DMS114 treated with DMSO at 0.1 percent for 48 hours (cell line): ENCODE measurements around the gene RPP25.
"Not testable (repeated sequence)": the region's sequence is repeated elsewhere in the genome, so short reads cannot be mapped to it uniquely, and the experiment has no call there.

Experiments
- DNase-seq: peaks from one replicate; lab custom pipeline; 2025; ENCODE audit not compliant: unreplicated experiment; lab: John Stamatoyannopoulos, UW

Gene RPP25

DNA sequence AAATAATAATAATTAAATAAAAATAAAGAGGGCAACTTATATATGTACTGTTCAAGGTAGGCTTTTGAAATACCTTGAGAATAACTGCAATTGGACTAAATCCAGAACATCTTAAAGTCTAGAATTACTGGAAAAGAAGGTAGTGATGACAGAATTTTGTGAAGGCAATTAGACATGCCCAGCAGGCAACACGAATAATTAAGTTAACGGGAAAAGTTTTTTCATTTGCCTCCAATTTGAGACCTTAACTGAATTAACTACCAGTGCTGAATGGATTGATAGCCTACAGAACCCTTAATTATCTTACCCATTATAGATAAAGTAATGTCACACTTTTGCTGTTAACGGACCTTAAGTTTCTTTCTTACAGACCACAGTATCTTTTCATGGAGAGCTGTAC lies 32.0 kb downstream of the RPP25 start:
- no peak for DNase-seq

DNA sequence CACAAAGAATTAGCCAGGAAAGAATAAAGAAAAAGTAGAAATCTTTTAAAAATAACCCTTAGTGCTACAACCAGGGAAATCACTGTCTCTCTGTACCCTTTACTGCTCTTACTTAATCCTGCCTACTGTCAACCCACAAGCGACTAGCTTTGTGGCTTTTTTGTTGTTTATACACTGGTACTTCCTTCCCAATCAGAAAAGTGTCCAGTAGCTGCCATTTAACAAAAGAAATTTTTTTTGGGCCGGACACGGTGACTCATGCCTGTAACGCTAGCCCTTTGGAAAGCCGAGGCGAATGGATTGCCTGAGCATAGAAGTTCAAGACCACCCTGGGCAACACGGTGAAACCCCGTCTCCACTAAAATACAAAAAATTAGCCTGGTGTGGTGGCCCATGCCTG lies 36.1 kb downstream of the RPP25 start:
- no peak for DNase-seq

DNA sequence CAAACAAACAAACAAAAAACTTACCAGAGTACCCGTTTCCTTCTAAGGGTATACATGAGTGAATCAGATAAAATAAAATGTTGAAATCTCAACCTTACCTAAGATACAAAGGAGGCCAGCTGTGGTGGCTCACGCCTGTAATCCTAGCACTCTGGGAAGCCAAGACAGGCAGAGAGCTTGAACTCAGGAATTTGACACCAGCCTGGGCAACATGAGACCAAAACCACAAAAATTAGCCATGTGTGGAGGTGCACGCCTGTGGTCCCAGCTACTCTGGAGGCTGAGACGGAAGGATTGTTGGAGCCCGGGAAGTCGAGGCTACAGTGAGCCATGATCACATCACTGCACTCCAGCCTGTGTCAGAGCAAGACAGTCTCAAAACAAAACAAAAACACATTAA lies 38.9 kb downstream of the RPP25 start:
- no peak for DNase-seq

DNA sequence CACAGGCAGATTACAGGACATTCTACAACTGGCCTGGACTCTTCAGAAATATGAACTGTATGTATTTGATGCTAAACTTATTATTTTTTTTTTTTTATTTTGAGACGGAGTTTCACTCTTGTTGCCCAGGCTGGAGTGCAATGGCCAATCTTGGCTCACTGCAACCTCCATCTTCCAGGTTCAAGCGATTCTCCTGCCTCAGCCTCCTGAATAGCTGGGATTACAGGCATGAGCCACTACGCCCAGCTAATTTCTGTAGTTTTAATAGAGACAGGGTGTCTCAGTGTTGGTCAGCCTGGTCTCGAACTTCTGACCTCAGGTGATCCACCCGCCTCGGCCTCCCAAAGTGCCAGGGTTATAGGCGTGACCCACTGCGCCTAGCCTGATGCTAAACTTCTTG lies 42.8 kb downstream of the RPP25 start:
- DNase-seq = not testable (repeated sequence)

- no peak for DNase-seq
These were observed 43.5 kb downstream of the RPP25 start for GRCh38 chr15:74913041-74913440.

- no peak for DNase-seq
These were observed 47.9 kb downstream of the RPP25 start for GRCh38 chr15:74908635-74909034.

DNA sequence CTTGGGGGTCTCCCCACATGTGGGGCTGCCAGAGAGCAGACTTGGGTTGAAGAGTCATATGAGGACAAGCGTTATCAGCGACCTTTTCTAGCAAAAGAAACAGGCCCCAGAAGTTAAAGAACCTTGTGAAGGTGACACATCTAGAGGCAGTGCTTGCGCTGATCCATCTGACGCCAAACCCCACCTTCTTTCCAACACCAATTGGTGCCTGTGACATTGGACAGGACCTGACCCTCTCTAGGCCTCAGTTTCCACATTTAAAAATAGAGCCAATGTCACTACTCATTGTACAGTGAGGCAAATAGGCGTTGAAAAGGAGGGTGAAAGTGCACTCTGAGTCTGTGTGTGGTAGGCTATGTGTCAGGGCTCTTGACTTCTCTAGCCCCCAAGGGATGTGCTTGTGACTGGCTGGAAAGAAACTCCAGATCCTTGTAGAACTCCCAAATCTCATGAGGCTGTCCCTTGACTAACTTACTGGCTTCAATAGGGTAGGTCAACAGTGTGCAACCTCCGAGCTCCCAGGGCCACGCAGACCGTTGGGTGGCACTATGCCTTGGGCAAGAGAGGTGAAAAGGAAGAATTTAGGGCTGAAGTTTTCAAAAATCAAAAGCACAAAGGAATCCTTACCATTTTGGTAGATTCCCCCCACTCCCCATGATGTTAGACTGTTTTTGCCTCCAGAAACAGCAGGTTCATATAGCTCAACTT lies 49.3 kb downstream of the RPP25 start:
- DNase-seq = peak; percentile 46

DNA sequence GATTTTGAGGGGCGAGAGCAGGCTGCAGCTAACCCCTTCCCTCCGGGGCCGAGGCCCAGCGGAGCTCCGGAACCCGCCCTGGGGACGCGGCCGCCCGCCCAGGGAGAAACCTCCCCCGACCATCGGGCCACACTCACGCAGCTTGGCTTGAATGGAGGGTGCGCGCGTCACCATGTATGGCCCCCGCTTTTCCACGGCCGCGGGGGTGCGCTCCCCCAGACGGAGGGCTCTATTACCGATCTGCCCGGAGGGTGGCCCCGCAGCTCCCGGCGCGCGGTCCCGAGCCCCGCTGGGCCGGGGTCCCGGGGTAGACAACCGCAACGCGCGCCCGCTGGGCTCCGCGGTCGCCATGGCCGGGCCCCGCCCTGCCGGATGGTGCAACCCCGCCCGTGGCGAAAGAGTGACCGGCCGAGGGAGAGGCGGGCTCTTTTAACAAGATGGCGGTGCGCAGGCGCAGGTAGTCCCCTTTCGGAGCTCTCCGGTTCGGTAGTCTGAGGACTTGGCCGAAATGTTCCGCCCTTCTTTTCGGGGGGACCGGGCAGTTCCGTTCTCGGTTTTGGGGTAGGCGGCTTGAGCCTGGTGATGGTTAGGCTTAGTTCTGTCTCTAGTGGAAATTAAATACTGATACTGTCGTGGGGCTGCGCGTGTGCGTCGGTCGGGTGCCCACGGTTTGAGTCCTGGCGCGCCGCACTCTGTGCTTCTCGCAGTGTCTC lies 50.0 kb downstream of the RPP25 start, which contains the start of gene FAM219B:
Gene FAM219B, minus strand, starts transcription at position 402 of the 713 bp plus-strand sequence. Its CDS starts 51 bp downstream, at position 351.
- DNase-seq = peak; percentile 91

GRCh38 chr15:74906067-74906449 lies 50.5 kb downstream of the RPP25 start:
- DNase-seq = no peak
